ENCODE measurements around the gene POLR3H. TPM values are rescaled to one million over a fixed set of nuclear protein-coding genes. Genes with fewer than 3 reads are reported as not detected.
"Not testable (repeated sequence)": the region's sequence is repeated elsewhere in the genome, so short reads cannot be mapped to it uniquely, and the experiment has no call there.

The POLR3H gene
- total RNA-seq, 1 experiment from 2014 or later: 47.6 TPM

- DNase-seq: no peak
- no peaks in the 10 kb centered on the region for H3K9me3 ChIP-seq (ENCODE audit: insufficient read depth, low read depth)
- no peak for TF ChIP-seq EZH2 (IDR thresholded peaks at IDR 0.05; ENCODE audit: low read depth)
- TF ChIP-seq CTCF (conservative IDR thresholded peaks at IDR 0.05): no peak
- H3K9me2 ChIP-seq (ENCODE audit: insufficient read depth): no peaks in the 10 kb centered on the region
- no peak overlapping the region for H3K4me3 ChIP-seq
- no peak overlapping the region for H3K27ac ChIP-seq
- H3F3A ChIP-seq (ENCODE audit: insufficient read depth, low read depth): no peaks in the 10 kb centered on the region
- H3K27me3 ChIP-seq (ENCODE audit: insufficient read depth, low read depth): no peaks in the 10 kb centered on the region
- intact Hi-C loops (cut with micrococcal nuclease; ENCODE audit: unreplicated experiment): no loop called here
- H2AFZ ChIP-seq: no peak overlapping the region
- ChIA-PET POLR2A (ENCODE audit: unreplicated experiment) (no interaction called here), CTCF (no interaction called here)
- H3K4me2 ChIP-seq: no peak overlapping the region
- no peaks in the 10 kb centered on the region for H4K20me1 ChIP-seq (ENCODE audit: insufficient read depth)
- BruUV-seq (replicated peaks): no TSS peak
- H3K79me2 ChIP-seq (ENCODE audit: low read depth): no peaks in the 10 kb centered on the region
- no peaks in the 10 kb centered on the region for H3K36me3 ChIP-seq (ENCODE audit: low read depth)
- no peaks in the 10 kb centered on the region for H3K4me1 ChIP-seq (replicated peaks; ENCODE audit: insufficient read depth)
These were observed 30.6 kb upstream of the POLR3H start for GRCh38 chr22:41574847-41575381.

GRCh38 chr22:41573677-41574076 is 29.4 kb upstream of the POLR3H start:
- H4K20me1 ChIP-seq (ENCODE audit: insufficient read depth): no peaks in the 10 kb centered on the region
- H3K9me3 ChIP-seq (ENCODE audit: insufficient read depth, low read depth): no peaks in the 10 kb centered on the region

GRCh38 chr22:41572305-41572704 is 28.0 kb upstream of the POLR3H start:
- intact Hi-C loops (cut with micrococcal nuclease; ENCODE audit: unreplicated experiment); DNase-seq; H3K4me2 ChIP-seq; H3K36me3 ChIP-seq (ENCODE audit: low read depth); H3K4me3 ChIP-seq; H3K79me2 ChIP-seq (ENCODE audit: low read depth); H3K9me3 ChIP-seq (ENCODE audit: insufficient read depth, low read depth); H2AFZ ChIP-seq; CTCF ChIA-PET; H3K4me1 ChIP-seq (replicated peaks; ENCODE audit: insufficient read depth); POLR2A ChIA-PET (ENCODE audit: unreplicated experiment); H3F3A ChIP-seq (ENCODE audit: insufficient read depth, low read depth); H3K27ac ChIP-seq; BruUV-seq (replicated peaks); H3K27me3 ChIP-seq (ENCODE audit: insufficient read depth, low read depth); H3K9me2 ChIP-seq (ENCODE audit: insufficient read depth); H4K20me1 ChIP-seq (ENCODE audit: insufficient read depth): not testable (repeated sequence)

More at GRCh38 chr22:41573677-41574076, 29.4 kb upstream of the POLR3H start:
- H3K4me1 ChIP-seq (replicated peaks; ENCODE audit: insufficient read depth): no peaks in the 10 kb centered on the region
- BruUV-seq (replicated peaks): TSS peak; percentile 33
- intact Hi-C loops (cut with micrococcal nuclease; ENCODE audit: unreplicated experiment): no loop called here
- CTCF ChIA-PET: no interaction called here
- TF ChIP-seq EZH2 (IDR thresholded peaks at IDR 0.05; ENCODE audit: low read depth): no peak
- TF ChIP-seq CTCF (conservative IDR thresholded peaks at IDR 0.05): no peak
- no peak overlapping the region for H3K4me3 ChIP-seq
- no peaks in the 10 kb centered on the region for H3K79me2 ChIP-seq (ENCODE audit: low read depth)
- POLR2A ChIA-PET (ENCODE audit: unreplicated experiment): no interaction called here
- H3K27ac ChIP-seq: no peak overlapping the region
- no peaks in the 10 kb centered on the region for H3K27me3 ChIP-seq (ENCODE audit: insufficient read depth, low read depth)
- H2AFZ ChIP-seq: no peak overlapping the region
- no peak for DNase-seq
- no peaks in the 10 kb centered on the region for H3K36me3 ChIP-seq (ENCODE audit: low read depth)
- H3K4me2 ChIP-seq: no peak overlapping the region
- H3F3A ChIP-seq (ENCODE audit: insufficient read depth, low read depth): no peaks in the 10 kb centered on the region
- H3K9me2 ChIP-seq (ENCODE audit: insufficient read depth): no peaks in the 10 kb centered on the region

GRCh38 chr22:41571786-41572185 is 27.5 kb upstream of the POLR3H start:
- intact Hi-C loops (cut with micrococcal nuclease; ENCODE audit: unreplicated experiment): no loop called here

More at GRCh38 chr22:41571786-41572185, 27.5 kb upstream of the POLR3H start:
- Histone ChIP-seq H3K9me2 (ENCODE audit: insufficient read depth) (no peaks in the 10 kb centered on the region), H3F3A (ENCODE audit: insufficient read depth, low read depth) (peaks cover 9% of the 10 kb centered on the region; the same call in 1 of the 2 replicates), H3K79me2 (ENCODE audit: low read depth) (no peaks in the 10 kb centered on the region), H3K36me3 (ENCODE audit: low read depth) (no peaks in the 10 kb centered on the region), H2AFZ (no peak overlapping the region), H4K20me1 (ENCODE audit: insufficient read depth) (no peaks in the 10 kb centered on the region), H3K4me3 (no peak overlapping the region), H3K27me3 (ENCODE audit: insufficient read depth, low read depth) (no peaks in the 10 kb centered on the region), H3K9me3 (ENCODE audit: insufficient read depth, low read depth) (no peaks in the 10 kb centered on the region), H3K4me2 (no peak overlapping the region), H3K27ac (no peak overlapping the region), H3K4me1 (replicated peaks; ENCODE audit: insufficient read depth) (no peaks in the 10 kb centered on the region)
- ChIA-PET CTCF (no interaction called here), POLR2A (ENCODE audit: unreplicated experiment) (interaction anchor here (0.6 kb wide), 1 partner anchor 17 kb away, joined by 3 read pairs; no protein-coding TSS in a partner anchor)
- BruUV-seq (replicated peaks): no TSS peak
- DNase-seq: no peak
- no peak for TF ChIP-seq CTCF (conservative IDR thresholded peaks at IDR 0.05)
- TF ChIP-seq EZH2 (IDR thresholded peaks at IDR 0.05; ENCODE audit: low read depth): no peak

Data from PC-9 (cell line).